Peyer's patch (tissue), 4 donors: ENCODE measurements around the gene STK32A. TPM values are rescaled to one million over a fixed set of nuclear protein-coding genes. Genes with fewer than 3 reads are reported as not detected.
"Not testable (repeated sequence)": the region's sequence is repeated elsewhere in the genome, so short reads cannot be mapped to it uniquely, and the experiment has no call there.

ENCODE experiments used
- DNase-seq, 3 donors: peaks; one replicate each; pipeline ENCODE4 v3.0.0-alpha.2; 2017 to 2019
- H3K27ac ChIP-seq, 4 donors: fragments of 200-600 bp; sonication (generic); one replicate each; pipeline ENCODE4 v1.5.1; 2016 to 2019
- H3K27me3 ChIP-seq, 2 donors: fragments of 200-600 bp; sonication (generic); one replicate each; pipeline ENCODE4 v1.5.1; 2019
- H3K36me3 ChIP-seq, 3 donors: fragments of 200-600 bp; sonication (generic); one replicate each; pipeline ENCODE4 v1.5.1; 2016 to 2019
- H3K4me1 ChIP-seq, 4 donors: fragments of 200-600 bp; sonication (generic); one replicate each; pipeline ENCODE4 v1.5.1; 2016 to 2019
- H3K4me3 ChIP-seq, 4 donors: fragments of 200-600 bp; sonication (generic); 1 replicate in 3 of 4; 2 replicates in 1 of 4; pipeline ENCODE4 v1.5.1; 2016 to 2019; ENCODE audit warnings: mild to moderate bottlenecking in 1 of 4
- H3K9me3 ChIP-seq, 4 donors: fragments of 200-600 bp; sonication (generic); one replicate each; pipeline ENCODE4 v1.5.1; 2016 to 2019; ENCODE audit warnings: mild to moderate bottlenecking in 1 of 4
- POLR2A ChIP-seq, 2 donors: fragments of 450-650 bp; IDR thresholded peaks; one replicate each; pipeline ENCODE4 v1.5.1; 2017; ENCODE audit warnings: antibody characterized with exemption in 2 of 2, mild to moderate bottlenecking in 2 of 2, moderate library complexity in 2 of 2
- total RNA-seq, 4 donors: library from RNA; depleted of rRNA; stranded (reverse); fragments of >200 nt; gene quantifications; one replicate each; pipeline ENCODE4 v1.1.0, GENCODE V29; 2016
- TF ChIP-seq, protein P1 (sequence below), 6 experiments: fragments of 450-650 bp in 4 of 6; fragments of 200-600 bp in 2 of 6; sonication (generic) in 1 of 6; IDR thresholded peaks; one replicate each; pipeline ENCODE4 v1.5.1; 2017 to 2019; ENCODE audit warnings: antibody characterized with exemption in 6 of 6, mild to moderate bottlenecking in 3 of 6, moderate library complexity in 1 of 6

The STK32A gene
- total RNA-seq, 4 donors from 2014 or later = 0.18 to 4.1 (median 0.32) TPM

GRCh38 chr5:147223343-147223742 lies 11.5 kb upstream of the STK32A start:
- H3K4me3 ChIP-seq = no peak overlapping the region
- TF ChIP-seq, protein P1, sequence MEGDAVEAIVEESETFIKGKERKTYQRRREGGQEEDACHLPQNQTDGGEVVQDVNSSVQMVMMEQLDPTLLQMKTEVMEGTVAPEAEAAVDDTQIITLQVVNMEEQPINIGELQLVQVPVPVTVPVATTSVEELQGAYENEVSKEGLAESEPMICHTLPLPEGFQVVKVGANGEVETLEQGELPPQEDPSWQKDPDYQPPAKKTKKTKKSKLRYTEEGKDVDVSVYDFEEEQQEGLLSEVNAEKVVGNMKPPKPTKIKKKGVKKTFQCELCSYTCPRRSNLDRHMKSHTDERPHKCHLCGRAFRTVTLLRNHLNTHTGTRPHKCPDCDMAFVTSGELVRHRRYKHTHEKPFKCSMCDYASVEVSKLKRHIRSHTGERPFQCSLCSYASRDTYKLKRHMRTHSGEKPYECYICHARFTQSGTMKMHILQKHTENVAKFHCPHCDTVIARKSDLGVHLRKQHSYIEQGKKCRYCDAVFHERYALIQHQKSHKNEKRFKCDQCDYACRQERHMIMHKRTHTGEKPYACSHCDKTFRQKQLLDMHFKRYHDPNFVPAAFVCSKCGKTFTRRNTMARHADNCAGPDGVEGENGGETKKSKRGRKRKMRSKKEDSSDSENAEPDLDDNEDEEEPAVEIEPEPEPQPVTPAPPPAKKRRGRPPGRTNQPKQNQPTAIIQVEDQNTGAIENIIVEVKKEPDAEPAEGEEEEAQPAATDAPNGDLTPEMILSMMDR (IDR thresholded peaks at IDR 0.05) = no peak
- TF ChIP-seq POLR2A (IDR thresholded peaks at IDR 0.05) = no peak

GRCh38 chr5:147223948-147224791 lies 10.7 kb upstream of the STK32A start:
- Histone ChIP-seq H3K27me3 (no peaks in the 10 kb centered on the region), H3K36me3 (no peaks in the 10 kb centered on the region), H3K4me3 (no peak overlapping the region), H3K9me3 (no peaks in the 10 kb centered on the region), H3K4me1 (no peaks in the 10 kb centered on the region), H3K27ac (no peak overlapping the region)
- no peak for DNase-seq
- TF ChIP-seq, protein P1 (IDR thresholded peaks at IDR 0.05) = peak in 4 of 6 experiments; percentile 25 to 63 (median 52)
- no peak for TF ChIP-seq POLR2A (IDR thresholded peaks at IDR 0.05)

More at GRCh38 chr5:147223343-147223742, 11.5 kb upstream of the STK32A start:
- Histone ChIP-seq H3K4me1 (no peaks in the 10 kb centered on the region), H3K27me3 (no peaks in the 10 kb centered on the region), H3K27ac (no peak overlapping the region), H3K9me3 (no peaks in the 10 kb centered on the region), H3K36me3 (no peaks in the 10 kb centered on the region)
- no peak for DNase-seq

GRCh38 chr5:147225938-147226337 lies 8.9 kb upstream of the STK32A start:
- Histone ChIP-seq H3K27ac (no peak overlapping the region), H3K4me1 (no peaks in the 10 kb centered on the region), H3K4me3 (no peak overlapping the region), H3K9me3 (no peaks in the 10 kb centered on the region), H3K27me3 (no peaks in the 10 kb centered on the region), H3K36me3 (no peaks in the 10 kb centered on the region)
- TF ChIP-seq, protein P1 (IDR thresholded peaks at IDR 0.05) = no peak
- no peak for DNase-seq

DNA sequence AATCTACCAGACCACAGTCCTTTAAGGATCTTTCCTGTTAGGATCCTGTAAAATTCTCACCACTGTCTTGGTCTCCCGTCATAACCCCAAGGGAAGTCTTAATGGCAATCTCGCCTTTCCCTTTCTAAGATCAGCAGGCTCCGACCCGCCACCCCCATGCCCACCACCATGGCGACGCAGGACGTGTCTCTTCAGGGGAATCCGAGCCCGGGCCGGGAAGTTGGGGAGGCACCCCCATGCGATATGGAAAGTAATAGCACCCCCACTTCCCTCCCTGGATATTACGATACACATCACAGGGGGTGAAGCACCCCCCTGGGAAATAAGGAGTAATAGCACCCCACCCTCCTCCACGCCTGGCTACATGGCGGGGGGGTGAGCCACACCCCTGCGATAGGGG lies 8.3 kb upstream of the STK32A start:
- H3K27ac ChIP-seq = no peak overlapping the region
- H3K36me3 ChIP-seq = no peaks in the 10 kb centered on the region
- no peak for TF ChIP-seq POLR2A (IDR thresholded peaks at IDR 0.05)
- TF ChIP-seq, protein P1 (IDR thresholded peaks at IDR 0.05) = no peak
- H3K4me1 ChIP-seq = no peaks in the 10 kb centered on the region
- H3K4me3 ChIP-seq = no peak overlapping the region
- no peaks in the 10 kb centered on the region for H3K27me3 ChIP-seq
- H3K9me3 ChIP-seq = no peaks in the 10 kb centered on the region
- no peak for DNase-seq

DNA sequence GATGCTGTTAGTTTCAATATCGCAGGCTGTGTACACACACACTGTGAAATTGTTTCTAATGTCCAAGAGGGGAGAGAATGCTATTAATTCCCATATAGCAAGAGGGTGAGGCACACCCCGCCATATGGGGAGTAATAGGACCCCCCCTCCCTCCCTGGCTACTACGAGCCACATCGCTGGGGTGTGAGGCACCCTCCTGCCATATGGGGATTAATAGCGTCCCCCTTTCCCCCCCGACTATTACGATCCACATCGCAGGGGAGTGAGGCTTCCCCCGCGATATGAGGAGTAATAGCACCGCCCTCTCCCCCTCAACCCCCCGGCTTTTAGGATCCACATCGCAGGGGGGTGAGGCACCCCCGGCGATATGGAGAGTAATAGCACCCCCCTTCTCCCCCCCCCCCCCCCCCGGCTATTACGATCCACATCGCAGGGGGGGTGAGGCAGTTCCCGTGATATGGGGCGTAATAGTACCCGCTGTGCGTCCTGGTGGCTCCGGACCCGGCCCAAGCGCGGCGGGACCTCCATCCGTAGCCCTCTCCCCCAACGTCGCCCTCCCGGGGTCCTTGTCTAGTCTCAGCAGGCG lies 494 bp upstream of the STK32A start:
- Histone ChIP-seq H3K27ac (peak overlapping the region in 3 of 4 donors; percentile 30 to 56 (median 32)), H3K4me1 (no peaks in the 10 kb centered on the region), H3K36me3 (no peaks in the 10 kb centered on the region), H3K4me3 (peak overlapping the region; percentile 1 to 53 (median 39)), H3K27me3 (no peaks in the 10 kb centered on the region), H3K9me3 (no peaks in the 10 kb centered on the region)
- DNase-seq = no peak
- TF ChIP-seq POLR2A (IDR thresholded peaks at IDR 0.05) = no peak

DNA sequence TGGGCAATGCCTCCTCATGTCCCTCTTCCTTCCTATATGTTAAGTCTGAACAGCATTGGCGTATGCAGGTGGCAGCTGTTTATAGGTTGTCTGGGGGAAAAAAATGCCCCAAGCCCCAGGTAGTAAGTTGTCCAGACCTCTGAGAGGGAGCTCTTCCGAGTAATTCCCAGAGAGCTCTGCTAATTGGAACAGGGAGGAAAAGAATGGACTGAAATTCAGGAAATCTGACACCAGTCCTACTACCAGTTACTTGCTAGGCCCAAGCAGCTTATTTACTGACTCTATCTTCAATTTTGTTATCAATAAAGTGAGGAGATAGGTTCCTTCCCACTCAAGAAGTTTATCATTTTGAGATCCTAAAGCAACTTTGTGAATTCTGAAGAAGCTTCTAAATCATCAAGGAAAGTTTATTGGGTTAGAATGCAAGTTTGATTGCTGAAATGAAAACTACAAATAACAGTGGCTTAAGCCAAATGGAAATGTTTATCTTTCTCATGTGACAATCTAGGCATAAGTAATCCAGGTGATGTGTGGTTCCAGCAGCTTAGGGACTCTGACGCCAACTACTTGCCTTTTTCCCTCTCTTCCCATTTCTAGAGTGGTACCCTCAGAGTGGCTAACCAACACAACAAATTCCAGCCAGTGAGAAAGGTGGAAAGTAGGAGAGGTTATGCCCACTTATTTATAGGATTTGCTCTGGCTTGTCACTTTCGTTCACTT lies 5.6 kb downstream of the STK32A start:
- H3K36me3 ChIP-seq = no peaks in the 10 kb centered on the region
- TF ChIP-seq, protein P1 (IDR thresholded peaks at IDR 0.05) = no peak
- TF ChIP-seq POLR2A (IDR thresholded peaks at IDR 0.05) = no peak

DNA sequence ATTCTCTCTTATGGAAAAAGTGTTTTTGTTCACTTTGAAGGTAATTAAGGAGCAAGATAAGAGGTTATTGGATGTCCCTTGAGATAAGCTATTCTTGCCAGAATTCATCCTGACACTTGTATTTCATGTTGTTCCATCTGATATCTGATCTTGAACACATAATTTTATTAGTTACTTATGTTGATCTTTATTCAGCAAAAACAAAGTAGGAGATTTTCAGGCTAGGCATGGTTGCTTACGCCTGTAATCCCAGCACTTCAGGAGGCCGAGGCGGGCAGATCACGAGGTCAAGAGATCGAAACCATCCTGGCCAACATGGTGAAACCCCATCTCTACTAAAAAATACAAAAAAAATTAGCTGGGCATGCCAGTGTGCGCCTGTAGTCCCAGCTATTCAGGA lies 8.4 kb downstream of the STK32A start:
- not testable (repeated sequence) for H3K9me3 ChIP-seq, H3K27me3 ChIP-seq, DNase-seq, H3K27ac ChIP-seq, H3K36me3 ChIP-seq, H3K4me1 ChIP-seq, H3K4me3 ChIP-seq

More for the DNA sequence above, 5.6 kb downstream of the STK32A start:
- H3K9me3 ChIP-seq = no peaks in the 10 kb centered on the region
- H3K27ac ChIP-seq = no peak overlapping the region
- DNase-seq = no peak
- H3K27me3 ChIP-seq = no peaks in the 10 kb centered on the region
- H3K4me3 ChIP-seq = no peak overlapping the region
- H3K4me1 ChIP-seq = no peaks in the 10 kb centered on the region
